Skeletal muscle cell (primary cell): Measurements from ENCODE around the gene RNF130.

Experiments
- DNase-seq: peaks from one replicate; pipeline ENCODE4 v3.0.0-alpha.2; 2010; ENCODE audit warnings: low read depth
- H3K4me3 ChIP-seq: 2 replicates; pipeline ENCODE4 v1.5.1; 2011; ENCODE audit warnings: low read depth, mild to moderate bottlenecking, control low read depth, low read length, moderate library complexity

The RNF130 gene

DNA sequence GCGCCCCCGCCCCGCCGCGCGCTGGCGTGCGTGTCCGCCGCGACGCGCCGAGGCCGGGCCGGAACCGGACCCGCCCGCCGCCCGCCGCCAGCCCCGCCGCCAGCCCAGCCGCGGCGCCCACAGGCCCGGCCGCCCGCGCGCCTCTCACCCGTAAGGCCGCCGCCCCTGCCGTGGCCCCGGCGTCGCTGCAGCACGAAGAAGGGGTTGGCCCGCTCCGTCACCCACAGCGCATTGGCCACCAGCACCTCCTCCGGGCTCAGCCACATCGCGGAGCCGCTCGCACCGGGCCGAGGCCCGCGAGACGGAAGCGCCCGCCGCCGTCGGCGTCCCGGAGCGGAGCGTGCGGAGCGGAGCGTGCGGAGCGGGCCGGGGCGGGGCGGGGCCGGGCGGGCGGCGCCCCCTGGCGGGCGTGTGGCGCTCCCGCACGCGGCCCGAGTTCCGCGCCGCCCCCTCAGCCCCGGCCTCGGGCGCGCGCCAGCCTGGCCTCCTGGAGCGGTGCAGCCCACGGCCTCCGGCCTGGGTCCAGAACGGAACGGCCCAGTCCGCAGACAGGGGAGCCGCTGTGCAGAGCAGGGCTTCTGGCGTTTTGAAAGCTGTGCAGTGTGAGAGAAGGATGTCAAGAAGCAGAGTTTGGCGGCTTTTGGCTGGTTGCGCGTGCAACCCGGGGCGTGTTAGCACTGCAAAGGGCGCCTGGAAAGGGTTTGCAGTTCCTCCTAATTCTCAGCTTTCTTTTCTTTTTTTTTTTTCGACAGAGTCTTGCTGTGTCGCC, 163.8 kb downstream of the RNF130 start, which contains the start of gene TBC1D9B:
TSS of gene TBC1D9B (minus strand) at position 342 of the 769 bp plus-strand sequence. CDS start at position 266, 76 bp downstream.
- H3K4me3 ChIP-seq, result peak within 1 kb of the TSS; percentile 79
- peak; percentile 6 for DNase-seq

DNA sequence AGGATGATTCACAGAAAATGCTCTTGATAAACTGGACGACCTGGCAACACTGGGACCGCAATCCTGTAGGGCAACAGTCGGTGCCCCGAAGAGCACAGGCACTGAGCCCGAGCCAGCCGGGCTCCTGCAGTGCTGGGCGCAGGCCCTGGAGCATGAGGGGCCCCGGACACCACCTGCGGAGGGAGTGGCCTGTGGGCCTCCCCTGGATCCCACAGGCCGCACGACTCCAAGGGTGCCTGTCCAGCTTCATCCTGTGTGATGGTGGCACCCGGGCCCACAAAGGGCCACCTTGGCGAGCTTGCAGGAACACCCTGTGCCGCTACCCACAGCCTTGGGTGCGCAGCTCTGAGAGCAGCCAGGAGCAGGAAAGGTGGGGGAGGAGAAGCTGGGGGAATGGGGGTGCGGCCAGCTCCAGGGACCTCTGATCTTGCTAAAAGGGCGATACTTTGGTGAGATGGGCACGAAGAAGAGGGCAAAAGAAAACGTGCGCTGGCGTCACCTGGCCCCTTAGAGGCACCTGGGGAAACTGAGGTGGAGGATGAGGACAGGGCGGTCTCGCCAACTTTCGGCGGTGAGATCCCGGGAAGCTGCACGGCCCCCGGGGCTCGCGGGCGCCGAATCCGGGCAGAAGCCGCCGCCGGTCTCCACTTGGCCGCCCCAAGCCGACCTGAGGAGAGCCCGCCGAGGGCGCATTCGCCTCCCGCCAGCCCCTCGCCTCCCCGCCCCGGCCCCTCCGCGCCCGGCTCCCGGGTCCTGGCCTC, 164.6 kb downstream of the RNF130 start:
- no peak for DNase-seq
- peak overlapping the region; percentile 79 for H3K4me3 ChIP-seq

DNA sequence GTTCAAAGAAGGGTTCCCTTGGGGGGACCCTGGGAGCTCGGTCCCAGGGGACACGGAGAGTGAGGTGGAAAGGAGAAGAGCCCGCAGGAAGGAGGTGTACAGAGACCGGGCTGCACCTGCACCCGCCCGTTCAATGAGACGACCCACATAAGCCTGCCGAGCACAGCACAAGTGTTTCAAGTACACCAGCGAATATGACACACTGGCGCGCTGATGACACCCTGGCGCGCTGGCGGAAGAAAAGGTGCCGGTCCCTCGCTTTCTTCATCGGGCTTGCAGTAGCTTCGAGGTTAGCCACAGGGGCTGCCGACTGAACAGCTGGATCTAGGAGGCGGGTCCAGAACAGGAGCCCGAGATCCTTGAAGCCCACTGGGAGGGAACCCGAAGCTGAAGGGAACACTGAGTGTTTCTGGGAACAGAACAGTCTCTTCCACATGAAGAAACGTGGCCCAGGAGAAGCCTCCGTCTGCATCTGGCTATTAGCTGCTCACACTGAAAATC, 165.2 kb downstream of the RNF130 start:
- peak overlapping the region; percentile 79 for H3K4me3 ChIP-seq
- DNase-seq, result no peak

- no peak overlapping the region for H3K4me3 ChIP-seq
- no peak for DNase-seq
These were observed 166.4 kb downstream of the RNF130 start for GRCh38 chr5:179905161-179905560.
